G401 (cell line): Measurements from ENCODE around the gene RGS8. TPM values are rescaled to one million over a fixed set of nuclear protein-coding genes. Genes with fewer than 3 reads are reported as not detected.
"Not testable (repeated sequence)": the region's sequence is repeated elsewhere in the genome, so short reads cannot be mapped to it uniquely, and the experiment has no call there.

Source experiments
- DNase-seq: peaks from one replicate; pipeline ENCODE4 v3.0.0-alpha.2; 2015; ENCODE audit warnings: low spot score
- in situ Hi-C: cut with HindIII; loops from 2 replicates; pipeline ENCODE4 v1.10.0; 2016; ENCODE audit warnings: low sequenced_read_pairs, mixed read lengths
- total RNA-seq: library from RNA; depleted of rRNA; stranded (reverse); fragments of >200 nt; shearing (Covaris generic); gene quantifications from 2 replicates; pipeline ENCODE4 v1.2.3, GENCODE V29; 2014

Gene RGS8
- total RNA-seq, 1 experiment from 2014 or later = not detected

DNA sequence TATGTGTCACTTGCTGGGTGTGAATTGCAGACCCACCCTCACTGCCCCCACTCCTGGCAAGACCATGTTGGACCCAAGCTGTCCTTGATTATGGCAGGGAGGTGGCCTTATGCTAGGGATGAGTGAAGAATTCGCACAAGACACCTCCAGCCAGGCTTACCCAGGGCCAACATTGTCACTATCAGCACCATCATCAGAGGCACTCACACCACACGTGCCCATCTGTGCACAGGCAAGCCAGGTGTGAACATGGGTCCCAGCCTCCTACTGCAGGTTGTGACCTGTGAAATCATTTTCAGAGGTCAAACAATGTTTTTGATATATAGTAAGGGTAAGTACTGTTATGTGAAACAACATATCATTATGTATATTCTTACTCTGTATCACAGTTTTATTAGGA, 20.3 kb upstream of the RGS8 start:
- DNase-seq = no peak
- in situ Hi-C loops = no loop called here

DNA sequence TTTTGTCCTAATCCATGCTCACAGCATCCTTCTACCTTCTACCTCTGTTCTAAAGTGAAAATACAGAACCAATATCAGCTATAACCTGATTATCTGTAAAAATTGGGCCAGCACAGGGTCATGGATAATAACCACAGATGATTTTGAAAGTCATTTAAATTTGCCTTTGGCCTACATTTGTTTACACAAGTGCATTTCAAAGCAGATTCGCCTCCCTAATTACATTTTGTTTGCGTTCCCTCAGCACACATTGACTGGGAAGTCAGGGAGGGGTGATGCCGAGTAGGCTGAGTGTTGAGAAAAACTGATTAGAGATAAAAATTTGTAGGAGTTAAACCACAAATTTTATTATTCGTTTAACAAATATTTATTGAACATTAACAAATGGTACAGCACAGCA, 19.2 kb upstream of the RGS8 start:
- in situ Hi-C loops = no loop called here
- DNase-seq = no peak

DNA sequence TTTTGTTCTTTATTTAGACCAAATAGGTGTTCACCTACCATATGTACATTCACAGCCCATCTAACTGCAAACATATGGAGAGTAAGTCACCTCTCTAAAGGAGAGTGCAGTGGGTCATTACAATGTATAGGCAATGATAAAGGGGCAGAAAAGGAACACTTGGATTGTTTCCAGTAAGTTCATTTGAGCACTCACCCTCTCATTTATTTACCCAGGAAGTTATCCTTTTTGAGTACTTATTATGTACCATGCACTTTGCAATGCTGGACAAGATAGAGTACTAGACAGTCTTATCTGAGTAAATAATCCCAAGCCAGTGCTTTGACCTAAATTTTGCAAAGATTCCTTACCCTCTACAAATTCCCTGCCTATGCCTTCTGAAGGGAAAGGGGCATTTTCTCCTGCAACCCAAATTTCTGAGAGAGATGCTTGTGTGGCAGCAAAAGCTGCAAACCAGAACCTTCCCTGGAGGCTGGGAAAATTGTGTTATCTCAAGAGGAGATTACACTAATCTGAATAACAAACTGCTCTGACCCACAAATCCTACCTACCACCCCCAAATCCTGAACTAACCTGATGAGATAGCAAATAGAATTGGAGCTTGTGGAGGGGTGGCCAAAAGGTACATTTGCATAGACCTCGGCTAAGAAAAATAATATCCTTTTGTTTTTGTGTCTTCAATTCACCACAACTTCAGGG, 18.6 kb upstream of the RGS8 start:
- in situ Hi-C loops = no loop called here
- no peak for DNase-seq

DNA sequence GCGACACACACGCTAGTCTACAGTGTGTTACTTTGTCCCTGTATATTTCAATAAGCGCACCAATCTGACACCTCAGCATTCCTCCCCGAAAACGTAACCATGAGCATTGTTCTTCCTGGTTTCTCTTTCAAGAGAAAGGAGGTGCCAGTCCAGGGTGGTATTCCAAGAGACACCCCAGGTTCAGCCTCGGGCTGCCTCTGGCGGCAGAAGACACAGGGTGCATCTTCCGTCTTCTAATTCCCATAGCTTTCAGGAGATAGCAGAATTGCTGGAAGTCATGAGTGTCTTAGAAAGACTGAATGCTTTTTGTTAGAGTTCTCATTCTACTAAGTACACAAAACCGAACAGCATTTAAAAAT, 15.9 kb upstream of the RGS8 start:
- DNase-seq = peak; percentile 44
- in situ Hi-C loops = no loop called here

DNA sequence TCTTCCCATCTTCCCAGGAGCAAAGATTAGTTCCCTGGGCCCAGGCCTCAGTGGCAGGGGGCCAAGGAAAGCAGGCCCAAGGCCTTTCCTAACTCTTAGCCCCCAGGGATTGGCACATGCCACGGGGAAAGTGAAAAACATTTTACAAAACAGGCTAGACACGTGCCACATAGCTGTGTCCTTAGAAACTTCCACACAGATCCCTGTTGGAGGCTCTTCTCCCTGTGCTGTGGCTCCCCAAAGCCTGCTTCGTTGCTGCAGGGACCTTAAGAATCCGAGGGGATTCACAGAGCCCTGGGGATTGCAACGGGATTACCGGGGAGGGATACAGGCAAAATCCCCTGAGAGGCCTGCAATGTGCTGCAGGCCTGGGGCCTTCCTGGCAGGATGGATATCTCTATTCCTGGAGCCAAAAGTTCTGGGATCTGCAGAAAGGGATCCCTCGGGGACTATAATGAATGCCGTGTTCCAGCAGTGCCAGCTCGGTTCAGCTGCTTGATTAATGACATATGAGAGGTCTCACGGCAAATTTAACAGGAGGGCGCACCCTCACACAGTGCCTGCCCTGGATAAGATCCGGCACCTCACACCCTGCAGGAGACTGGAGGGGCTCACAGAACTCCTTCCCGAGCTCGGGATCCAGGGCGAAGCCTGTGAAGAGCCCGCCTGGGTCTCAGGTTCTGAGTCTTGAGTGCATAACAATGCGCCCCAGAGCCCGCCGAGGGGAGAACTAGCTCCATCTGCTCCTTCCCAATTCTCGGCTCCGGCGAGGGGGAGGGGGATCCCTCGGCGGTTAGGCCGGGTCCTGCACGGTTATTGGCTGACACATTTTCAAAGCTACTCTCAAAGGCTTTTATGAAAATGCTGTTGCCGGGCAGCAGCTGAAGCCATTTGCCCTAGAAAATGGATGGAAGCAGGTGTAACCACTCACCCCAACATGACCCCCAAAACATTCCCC, 15.3 kb upstream of the RGS8 start:
- DNase-seq = peak; percentile 62

DNA sequence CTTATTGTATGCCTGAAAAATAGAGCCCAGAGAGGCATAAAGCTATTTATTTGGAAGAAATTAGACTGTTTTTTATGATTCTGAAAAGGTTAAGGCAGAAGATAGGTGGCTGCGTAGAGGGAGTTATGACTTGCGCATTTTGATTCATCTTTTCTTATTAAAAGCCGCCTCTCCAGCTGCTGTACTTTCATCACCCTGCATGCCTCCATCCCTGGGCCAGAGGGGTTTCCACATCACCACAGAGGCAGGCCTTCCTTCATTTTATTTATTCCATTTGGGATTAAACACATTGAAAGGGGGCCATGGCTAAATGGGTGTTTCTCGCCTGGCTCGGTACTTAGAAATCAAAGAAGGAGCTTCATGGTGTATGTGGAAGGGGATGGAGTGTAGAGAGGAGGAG, 14.6 kb upstream of the RGS8 start:
- in situ Hi-C loops = no loop called here
- DNase-seq = no peak

More for the DNA sequence above, 15.3 kb upstream of the RGS8 start:
- in situ Hi-C loops = no loop called here

DNA sequence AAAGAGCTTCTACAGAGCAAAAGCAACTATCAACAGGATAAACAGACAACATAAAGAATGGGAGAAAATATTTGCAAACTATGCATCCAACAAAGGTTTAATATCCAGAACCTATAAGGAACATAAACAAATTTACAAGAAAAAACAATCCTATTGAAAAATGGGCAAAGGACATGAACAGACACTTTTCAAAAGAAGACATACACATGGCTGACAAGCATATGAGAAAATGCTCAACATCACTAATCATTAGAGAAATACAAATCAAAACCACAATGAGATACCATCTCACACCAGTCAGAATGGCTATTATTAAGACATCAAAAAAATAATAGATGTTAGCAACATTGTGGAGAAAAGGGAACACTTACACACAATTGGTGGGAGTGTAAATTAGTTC, 8.8 kb upstream of the RGS8 start:
- in situ Hi-C loops, DNase-seq: not testable (repeated sequence)

DNA sequence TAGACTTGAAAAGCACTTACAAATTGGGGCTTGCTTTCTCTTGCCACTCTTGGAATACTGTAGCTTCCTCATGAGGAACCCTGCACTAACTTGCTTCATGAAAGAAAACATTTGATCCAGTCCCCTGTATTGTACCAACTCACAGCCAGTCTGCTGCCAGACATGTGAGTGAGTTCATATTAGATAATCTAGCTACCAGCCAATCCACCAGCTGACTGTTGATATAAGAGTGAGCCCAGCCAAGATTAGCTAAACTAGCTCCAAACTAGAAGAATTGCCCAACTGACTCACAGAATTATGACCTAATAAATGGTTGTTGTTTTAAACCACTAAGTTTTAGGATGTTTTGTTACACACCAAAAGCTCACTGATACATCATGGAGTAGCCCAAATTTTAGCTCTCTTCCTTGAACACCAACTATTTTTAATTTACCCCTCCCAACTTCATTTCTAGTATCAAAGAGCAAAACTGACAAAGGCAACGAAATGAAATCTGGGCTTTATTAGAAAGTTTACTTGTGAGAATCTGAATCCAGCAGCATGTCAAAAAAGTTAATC, 6.6 kb upstream of the RGS8 start:
- in situ Hi-C loops = no loop called here
- DNase-seq = no peak

DNA sequence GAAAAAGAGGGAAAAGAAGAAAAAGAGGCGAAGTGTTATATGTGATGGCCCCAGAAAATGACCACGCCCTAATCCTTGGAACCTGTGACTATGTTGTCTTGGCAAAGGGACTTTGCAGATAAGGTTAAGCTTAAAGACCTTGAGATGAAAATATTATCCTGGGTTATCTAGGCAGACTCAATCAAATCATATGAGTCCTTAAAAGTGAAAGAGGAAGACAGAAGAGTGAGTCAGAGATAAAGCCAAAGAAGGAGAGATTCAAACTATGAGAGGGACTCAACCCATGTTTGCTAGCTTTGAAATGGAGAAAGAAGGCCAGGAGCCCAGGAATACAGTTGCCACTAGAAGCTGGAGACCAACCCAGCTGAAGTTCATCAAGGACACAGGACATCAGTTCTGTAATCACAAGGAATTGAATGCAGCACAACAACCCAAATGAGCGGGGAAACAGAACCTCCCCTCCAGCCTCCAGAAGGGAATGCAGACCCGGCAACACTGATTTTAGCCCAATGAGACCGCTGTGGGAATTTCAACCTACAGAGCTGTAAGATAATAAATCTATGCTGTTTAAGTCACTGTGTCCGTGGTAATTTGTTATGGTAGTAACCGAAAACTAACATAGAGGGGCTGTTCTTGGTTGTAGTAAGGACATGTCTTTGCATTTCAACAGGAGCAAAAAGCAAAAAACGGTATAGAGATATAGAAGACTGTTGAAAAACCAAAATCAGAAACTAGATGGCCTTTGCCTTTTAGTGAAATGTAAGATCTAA, 4.2 kb upstream of the RGS8 start:
- DNase-seq = no peak
- in situ Hi-C loops = no loop called here

DNA sequence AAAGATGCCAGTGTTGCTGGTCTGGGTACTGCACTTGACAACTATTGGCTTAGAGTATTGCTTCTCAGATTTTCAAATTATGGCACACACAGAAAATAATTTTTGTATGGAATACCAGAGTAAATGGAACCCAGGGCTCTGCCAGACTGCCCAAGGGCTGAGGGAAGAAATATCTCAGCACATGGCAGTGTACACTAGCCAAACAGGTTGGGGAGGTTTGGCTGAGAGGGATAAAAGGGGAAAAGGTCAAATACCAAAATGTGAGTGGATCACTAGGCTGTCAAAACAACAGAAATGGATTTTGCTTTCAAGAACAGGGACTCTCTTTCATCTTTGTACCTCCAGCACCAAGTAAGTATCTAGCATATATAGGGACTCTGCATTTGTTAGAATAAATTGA, 3.0 kb upstream of the RGS8 start:
- in situ Hi-C loops = no loop called here
- no peak for DNase-seq

DNA sequence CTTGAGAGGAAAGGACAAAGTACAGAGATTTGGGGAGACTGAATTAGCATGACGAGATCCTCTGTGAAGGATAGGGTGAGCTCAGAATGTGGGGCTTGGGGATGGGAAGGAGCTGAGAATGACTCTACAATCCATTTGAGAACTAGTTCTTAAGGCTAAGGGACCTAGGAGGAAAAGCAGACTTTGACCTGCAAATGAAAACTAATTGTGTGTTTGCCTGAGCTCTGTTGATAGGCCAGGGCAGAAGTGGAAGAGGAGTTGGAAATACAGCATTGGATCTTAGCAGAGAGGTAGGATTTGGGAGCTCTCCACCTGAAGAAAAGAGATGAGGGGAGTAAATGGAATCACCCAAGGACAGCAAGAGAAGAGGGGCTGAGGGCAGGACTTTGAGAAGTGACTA, 2.1 kb upstream of the RGS8 start:
- in situ Hi-C loops = no loop called here
- no peak for DNase-seq

DNA sequence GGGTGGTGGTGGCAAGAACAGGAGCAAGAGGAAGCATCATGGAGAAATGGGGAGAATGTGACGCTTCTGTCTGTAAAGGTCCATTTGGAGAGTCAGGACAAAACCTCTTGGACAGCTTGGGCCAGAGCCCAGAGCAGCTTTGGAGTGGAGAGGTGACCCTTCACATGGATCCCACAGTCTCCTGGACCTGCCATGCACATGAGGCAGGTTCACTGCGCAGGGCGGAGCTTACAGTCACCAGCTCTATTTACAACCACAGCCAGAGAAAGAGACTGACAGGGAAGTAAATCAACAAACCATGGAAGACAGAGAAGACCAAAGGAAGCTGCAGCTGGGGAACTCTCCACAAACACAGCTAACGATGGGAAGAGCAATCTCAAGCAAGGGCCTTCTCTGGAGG, 828 bp upstream of the RGS8 start:
- DNase-seq = no peak
- in situ Hi-C loops = no loop called here

DNA sequence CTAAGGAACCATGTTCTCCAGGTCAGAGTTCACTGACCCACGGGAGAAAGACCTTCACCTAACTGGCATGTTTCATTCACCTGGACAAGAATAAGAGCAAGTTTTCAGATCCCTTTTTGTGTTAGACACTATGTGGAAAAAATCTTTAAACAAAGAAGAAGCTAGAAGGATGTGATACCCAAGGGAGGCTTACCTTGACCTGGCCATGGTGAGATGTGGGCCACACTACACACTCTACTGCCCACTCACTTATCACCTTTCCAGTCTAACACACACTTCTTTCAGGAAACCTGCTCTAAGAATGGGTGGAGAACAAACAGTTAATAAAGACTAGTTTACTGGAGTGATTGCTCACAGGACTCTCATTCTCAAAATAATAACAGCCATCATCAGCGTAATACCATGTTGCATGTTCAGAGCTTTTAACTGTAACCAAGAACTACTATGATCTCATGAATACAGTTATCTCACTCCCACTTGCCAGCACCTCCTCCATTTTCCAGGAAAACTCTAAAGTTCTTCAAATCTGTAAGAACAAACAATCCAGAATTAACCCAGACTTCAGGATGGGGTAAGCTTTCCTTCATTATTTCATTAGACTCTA, 1.4 kb downstream of the RGS8 start:
- in situ Hi-C loops = no loop called here
- no peak for DNase-seq

DNA sequence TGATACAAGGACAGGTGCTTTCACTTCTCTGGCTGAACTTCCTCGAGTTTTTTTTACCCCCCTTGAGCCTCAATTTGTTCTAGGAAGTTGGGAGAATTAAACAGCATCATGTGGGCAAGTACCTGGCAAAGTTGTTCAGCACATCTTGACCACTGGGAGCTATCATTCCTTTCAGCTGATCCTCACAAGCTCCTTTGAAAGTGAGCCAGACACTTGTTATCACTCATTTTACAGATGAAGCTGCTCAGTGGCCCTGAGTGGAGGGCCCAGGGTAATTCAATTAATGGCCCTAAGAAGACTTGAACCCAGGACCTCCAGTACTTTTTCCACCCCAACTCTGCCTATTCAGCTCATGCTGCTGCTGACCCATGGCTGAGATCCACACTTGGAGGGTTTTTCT, 2.0 kb downstream of the RGS8 start:
- no peak for DNase-seq
- in situ Hi-C loops = no loop called here

DNA sequence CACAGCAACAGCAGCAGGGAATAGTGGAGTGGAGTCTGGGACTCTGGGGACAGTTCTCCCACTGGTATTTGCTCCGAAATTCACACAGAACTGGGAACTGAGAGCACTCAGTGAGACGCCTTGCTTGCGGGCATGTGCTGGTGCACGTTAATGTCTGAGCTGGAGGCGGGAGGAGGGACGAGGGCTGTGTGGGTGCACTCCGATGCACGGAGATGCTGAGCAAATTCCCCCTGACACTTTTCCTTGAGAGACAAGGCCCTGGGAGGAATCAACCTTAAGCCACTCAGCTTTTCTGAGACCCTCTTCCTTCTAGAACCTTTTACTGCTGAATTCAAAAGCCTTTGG, 2.8 kb downstream of the RGS8 start:
- DNase-seq = no peak
- in situ Hi-C loops = no loop called here

DNA sequence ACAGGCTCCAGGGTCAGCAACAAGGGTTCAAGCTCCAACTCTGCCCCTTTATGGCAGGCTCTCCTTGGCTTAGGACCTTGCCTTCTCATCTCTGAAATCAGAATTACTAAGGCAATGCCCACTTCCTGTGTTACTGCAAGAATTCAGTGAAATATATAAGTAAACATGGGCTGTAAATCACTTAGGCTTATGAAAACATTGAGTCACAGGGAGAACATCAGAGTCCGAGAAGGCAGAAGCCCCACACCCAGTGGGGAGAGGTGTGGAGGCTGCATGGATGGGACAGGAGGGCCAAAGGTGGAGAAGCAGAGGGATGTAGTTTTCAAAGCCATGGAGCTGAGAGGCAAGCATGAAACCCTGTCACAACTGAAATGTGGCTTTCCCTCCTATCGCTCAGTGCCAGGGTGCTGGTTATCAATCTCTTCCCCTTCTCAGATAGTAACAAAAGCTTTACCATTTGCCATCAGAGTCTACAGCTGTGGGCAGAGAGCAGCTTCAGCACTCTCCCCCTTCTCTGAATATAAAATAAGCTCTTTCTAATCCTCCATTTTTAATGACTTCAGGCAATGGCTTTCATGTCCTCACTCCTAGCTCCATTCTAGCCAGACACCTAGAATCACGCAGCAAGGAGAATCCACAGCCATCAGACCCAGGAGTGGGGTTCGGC, 3.4 kb downstream of the RGS8 start:
- in situ Hi-C loops = no loop called here
- DNase-seq = no peak

DNA sequence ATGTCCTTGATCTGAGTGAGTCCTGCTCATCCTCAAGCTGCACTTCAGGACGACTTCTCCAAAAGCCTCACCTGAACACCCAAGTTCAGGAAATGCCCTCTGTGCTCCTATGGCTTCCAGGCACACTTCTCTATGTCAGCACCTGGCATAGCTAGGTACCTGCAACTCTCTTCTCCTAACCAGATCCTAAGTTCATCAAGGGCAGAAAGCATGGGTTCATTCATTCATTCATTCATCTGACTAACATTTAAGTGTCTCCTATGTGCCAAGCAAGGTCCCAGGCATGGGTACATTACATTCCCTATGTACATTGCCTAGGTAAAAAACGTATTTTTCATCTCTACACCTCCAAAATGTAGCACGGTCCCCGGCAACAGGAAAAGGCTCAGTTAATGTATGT, 4.0 kb downstream of the RGS8 start:
- in situ Hi-C loops = no loop called here
- DNase-seq = no peak

DNA sequence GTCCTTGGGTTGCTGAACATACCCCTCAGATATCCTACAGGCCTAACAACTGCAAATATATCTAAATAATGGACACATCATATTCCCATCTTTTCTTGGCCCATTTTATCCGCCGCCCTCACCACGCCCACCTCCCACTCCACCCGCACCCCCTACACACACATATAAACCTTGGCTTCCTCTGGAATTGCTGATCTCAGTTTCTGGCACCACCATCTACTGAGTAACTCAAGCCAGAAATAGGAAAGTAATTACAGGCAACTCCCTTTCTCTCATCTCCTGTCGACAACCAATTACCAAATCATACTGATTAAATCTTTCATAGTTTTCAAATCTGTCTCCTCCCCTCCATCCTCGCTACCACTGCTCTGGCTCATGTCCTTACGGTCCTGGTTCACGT, 4.7 kb downstream of the RGS8 start:
- DNase-seq = no peak
- in situ Hi-C loops = no loop called here
